SK-N-SH (cell line): Measurements from ENCODE around the gene C3orf22. TPM values are rescaled to one million over a fixed set of nuclear protein-coding genes. Genes with fewer than 3 reads are reported as not detected.

Experiments used
- CTCF ChIA-PET: fragments of 300-600, 350-600 bp; formaldehyde crosslinking; extraction: SDS; loops from one replicate; lab custom pipeline; 2021; lab: Yijun Ruan, JAX
- POLR2A ChIA-PET: fragments of 350-600 bp; sonication (Branson Sonifier 250); formaldehyde crosslinking; extraction: SDS; loops from one replicate; lab custom pipeline; 2020; ENCODE audit warnings: antibody characterized with exemption, inconsistent platforms; lab: Yijun Ruan, JAX
- DNase-seq: peaks from one replicate; pipeline ENCODE4 v3.0.0; 2012
- H2AFZ ChIP-seq: fragments of 200-600 bp; sonication (generic); 2 replicates; pipeline ENCODE4 v1.8.1; 2016; ENCODE audit warnings: antibody characterized with exemption, mild to moderate bottlenecking, low read depth
- H3F3A ChIP-seq: fragments of 200-600 bp; sonication (generic); replicated peaks from 2 replicates; pipeline ENCODE3; 2016; ENCODE audit warnings: antibody characterized with exemption, mild to moderate bottlenecking; ENCODE audit not compliant: insufficient read depth
- H3K27ac ChIP-seq, 2 experiments: fragments of 200-500 bp in 1 of 2; fragments of 200-600 bp in 1 of 2; sonication (Bioruptor generic) in 1 of 2; sonication (generic), shearing (Covaris generic) in 1 of 2; 2 replicates each; pipeline versions ENCODE4 v1.5.1 to v1.6.1; 2014 to 2016; ENCODE audit warnings: low read depth in 2 of 2, inconsistent platforms in 1 of 2, low read length in 1 of 2, mild to moderate bottlenecking in 1 of 2, mixed read lengths in 1 of 2
- H3K27me3 ChIP-seq: fragments of 200-600 bp; sonication (generic), shearing (Covaris generic); 2 replicates; pipeline ENCODE4 v1.6.1; 2016; ENCODE audit warnings: mixed run types; ENCODE audit not compliant: insufficient read depth
- H3K36me3 ChIP-seq, 2 experiments: fragments of 200-500 bp in 1 of 2; fragments of 200-600 bp in 1 of 2; sonication (Bioruptor generic) in 1 of 2; sonication (generic) in 1 of 2; replicated peaks in 1 of 2; 2 replicates each; pipeline versions ENCODE3 to v1.5.1; 2014 to 2016; ENCODE audit warnings: low read length in 1 of 2, mild to moderate bottlenecking in 1 of 2; ENCODE audit not compliant: insufficient read depth in 2 of 2, control insufficient read depth in 1 of 2
- H3K4me1 ChIP-seq, 2 experiments: fragments of 200-500 bp in 1 of 2; fragments of 200-600 bp in 1 of 2; sonication (Bioruptor generic) in 1 of 2; sonication (generic), shearing (Covaris generic) in 1 of 2; 2 replicates each; pipeline versions ENCODE4 v1.5.1 to v1.6.1; 2014 to 2016; ENCODE audit warnings: low read depth in 1 of 2, low read length in 1 of 2, mixed run types in 1 of 2; ENCODE audit not compliant: insufficient read depth in 2 of 2, control insufficient read depth in 1 of 2
- H3K4me2 ChIP-seq: fragments of 200-600 bp; sonication (generic), shearing (Covaris generic); 2 replicates; pipeline ENCODE4 v1.6.1; 2017; ENCODE audit warnings: mixed run types
- H3K4me3 ChIP-seq, 2 experiments: fragments of 200-500 bp in 1 of 2; fragments of 200-600 bp in 1 of 2; sonication (Bioruptor generic) in 1 of 2; sonication (generic), shearing (Covaris generic) in 1 of 2; 2 replicates each; pipeline versions ENCODE4 v1.5.1 to v1.8.1; 2014 to 2016; ENCODE audit warnings: low read depth in 2 of 2, inconsistent platforms in 1 of 2, low read length in 1 of 2, mild to moderate bottlenecking in 1 of 2, mixed read lengths in 1 of 2, moderate library complexity in 1 of 2
- H3K79me2 ChIP-seq: fragments of 200-600 bp; sonication (generic); 2 replicates; pipeline ENCODE4 v1.8.1; 2017; ENCODE audit warnings: mild to moderate bottlenecking; ENCODE audit not compliant: insufficient read depth
- H3K9ac ChIP-seq: fragments of 200-600 bp; sonication (generic); 2 replicates; pipeline ENCODE4 v1.6.1; 2017; ENCODE audit warnings: mixed run types
- H3K9me2 ChIP-seq: fragments of 200-600 bp; sonication (generic); 2 replicates; pipeline ENCODE4 v1.6.1; 2017; ENCODE audit warnings: mixed run types
- H3K9me3 ChIP-seq: fragments of 200-600 bp; sonication (generic); 2 replicates; pipeline ENCODE4 v1.6.1; 2017; ENCODE audit warnings: mixed run types, mild to moderate bottlenecking, moderate library complexity
- H4K20me1 ChIP-seq: fragments of 200-600 bp; sonication (generic); 2 replicates; pipeline ENCODE4 v1.6.1; 2017; ENCODE audit warnings: mild to moderate bottlenecking, mixed run types; ENCODE audit not compliant: insufficient read depth
- CHD2 ChIP-seq: fragments of 150-350 bp; IDR thresholded peaks from 2 replicates; pipeline ENCODE4 v1.6.1; 2018; ENCODE audit warnings: low read length; ENCODE audit not compliant: partially characterized antibody
- ELF1 ChIP-seq: IDR thresholded peaks from 2 replicates; pipeline ENCODE4 v1.4.0; 2012
- EZH2phosphoT487 ChIP-seq: fragments of 200-600 bp; sonication (generic); IDR thresholded peaks from 2 replicates; pipeline ENCODE4 v1.6.1; 2017; ENCODE audit warnings: low read depth, mixed run types, mild to moderate bottlenecking, antibody characterized with exemption, moderate library complexity, borderline replicate concordance
- FOSL2 ChIP-seq: IDR thresholded peaks from 2 replicates; pipeline ENCODE4 v1.4.0; 2012; ENCODE audit warnings: low read depth, mild to moderate bottlenecking, moderate library complexity, borderline replicate concordance
- GABPA ChIP-seq: IDR thresholded peaks from 2 replicates; pipeline ENCODE4 v1.4.0; 2012; ENCODE audit warnings: low read depth, mild to moderate bottlenecking
- GATA2 ChIP-seq: sonication (generic); formaldehyde crosslinking; IDR thresholded peaks from 2 replicates; pipeline ENCODE4 v1.5.0; 2020; ENCODE audit warnings: mild to moderate bottlenecking, missing genetic modification reagents
- MAX ChIP-seq: IDR thresholded peaks from 2 replicates; pipeline ENCODE4 v1.4.0; 2012; ENCODE audit warnings: low read depth
- MXI1 ChIP-seq: IDR thresholded peaks from 2 replicates; pipeline ENCODE4 v1.6.1; 2012; ENCODE audit warnings: mild to moderate bottlenecking, low read depth, low read length, improper control_type of control experiment
- NFIC ChIP-seq: IDR thresholded peaks from 2 replicates; pipeline ENCODE4 v1.4.0; 2012; ENCODE audit warnings: borderline replicate concordance
- NRF1 ChIP-seq: IDR thresholded peaks from 2 replicates; pipeline ENCODE4 v1.6.1; 2012; ENCODE audit warnings: low read depth, mild to moderate bottlenecking, low read length
- RCOR1 ChIP-seq: fragments of 150-350 bp; IDR thresholded peaks from 2 replicates; pipeline ENCODE4 v1.6.1; 2017; ENCODE audit warnings: antibody characterized with exemption, low read length
- RFX5 ChIP-seq: IDR thresholded peaks from 2 replicates; pipeline ENCODE4 v1.6.1; 2012; ENCODE audit warnings: mild to moderate bottlenecking, improper control_type of control experiment, low read length
- TAF1 ChIP-seq: IDR thresholded peaks from 2 replicates; pipeline ENCODE4 v1.6.1; 2012; ENCODE audit warnings: low read depth, mild to moderate bottlenecking, low read length, moderate library complexity, borderline replicate concordance
- TCF12 ChIP-seq: IDR thresholded peaks from 2 replicates; pipeline ENCODE4 v1.4.0; 2012
- USF1 ChIP-seq: IDR thresholded peaks from 2 replicates; pipeline ENCODE4 v1.4.0; 2012; ENCODE audit warnings: low read depth, borderline replicate concordance
- USF2 ChIP-seq: fragments of 150-350 bp; IDR thresholded peaks from 2 replicates; pipeline ENCODE4 v1.6.1; 2017; ENCODE audit warnings: antibody characterized with exemption, low read length, low read depth, borderline replicate concordance
- YY1 ChIP-seq: IDR thresholded peaks from 2 replicates; pipeline ENCODE4 v1.4.0; 2012; ENCODE audit warnings: low read depth, mild to moderate bottlenecking
- WGBS: methylation state at CpG from one replicate; pipeline ENCODE4 v1.1.6; 2017; ENCODE audit warnings: low lambda C conversion rate; 5-methylcytosine and 5-hydroxymethylcytosine counted together
- polyA plus RNA-seq, 3 experiments: library from polyadenylated mRNA; depleted of rRNA; stranded (reverse); fragments of >200 nt; gene quantifications; 2 replicates each; pipeline ENCODE4 v1.2.3, GENCODE V29; 2012
- TF ChIP-seq, protein P1 (sequence below): fragments of 150-350 bp; IDR thresholded peaks from 2 replicates; pipeline ENCODE4 v1.6.1; 2016; ENCODE audit warnings: mild to moderate bottlenecking, low read depth, low read length

The C3orf22 gene
- polyA plus RNA-seq, 1 of the 3 experiments (the other 2 are of a cell fraction), result not detected

- no peaks in the 10 kb centered on the region for H3K36me3 ChIP-seq
- H3K9me2 ChIP-seq, result no peaks in the 10 kb centered on the region
- H3K27me3 ChIP-seq, result peaks cover 13% of the 10 kb centered on the region; the same call in 1 of the 2 replicates
- POLR2A ChIA-PET, result no interaction called here
- TF ChIP-seq ELF1, result no peak
- TF ChIP-seq GABPA, result no peak
- TF ChIP-seq, all 33 proteins: peak for 0
- Histone ChIP-seq H3K4me1 (peaks cover 5 to 6% of the 10 kb centered on the region in 2 experiments; a peak in 2 of 4 replicates), H3K27ac (no peak overlapping the region), H3F3A (peaks cover 8% of the 10 kb centered on the region), H4K20me1 (no peaks in the 10 kb centered on the region), H3K9ac (no peak overlapping the region), H3K79me2 (no peaks in the 10 kb centered on the region), H3K9me3 (no peaks in the 10 kb centered on the region), H3K4me2 (no peak overlapping the region), H3K4me3 (no peak overlapping the region), H2AFZ (no peak overlapping the region)
- 38% methylated on average over 5 of the region's 5 CpGs for WGBS
- DNase-seq, result no peak
- CTCF ChIA-PET, result interaction anchor here (1.4 kb wide), 2 partner anchors 13 to 17 kb away, joined by 4 to 8 read pairs; no protein-coding TSS in a partner anchor
These were observed 19.8 kb downstream of the C3orf22 start for GRCh38 chr3:126538966-126539365.

DNA sequence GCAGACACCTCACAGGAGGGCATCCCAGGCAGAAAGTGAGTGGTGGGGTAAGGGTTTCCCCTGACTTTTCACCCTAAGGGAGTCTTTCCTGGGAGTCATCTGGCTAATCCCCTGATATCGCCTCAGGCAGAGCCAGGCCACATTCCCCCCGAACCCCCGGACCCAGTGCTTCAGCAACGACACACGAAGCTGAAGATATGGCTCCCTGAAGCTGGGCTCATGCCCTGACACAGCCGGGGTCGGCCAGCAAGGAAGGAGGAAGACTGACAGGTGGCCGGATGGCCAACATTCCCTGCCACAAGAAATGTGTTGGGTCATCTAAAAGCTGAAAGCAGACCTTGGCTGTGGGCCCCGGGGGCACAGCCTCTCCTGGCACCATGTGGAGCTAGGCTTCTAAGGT, 20.4 kb downstream of the C3orf22 start:
- WGBS, result 29% methylated on average over 4 of the region's 9 CpGs
- POLR2A ChIA-PET, result no interaction called here
- DNase-seq, result no peak

More for the DNA sequence above, 20.4 kb downstream of the C3orf22 start:
- H3K4me3 ChIP-seq, result no peak overlapping the region
- TF ChIP-seq RFX5 (no peak), EZH2phosphoT487 (no peak), TAF1 (no peak), USF2 (no peak), RCOR1 (no peak), NRF1 (no peak), MAX (no peak), USF1 (no peak), FOSL2 (no peak), GABPA (no peak), NFIC (no peak), CHD2 (no peak), MXI1 (no peak), YY1 (no peak), TCF12 (no peak), GATA2 (CRISPR knock-in tag) (no peak)
- TF ChIP-seq, protein P1, sequence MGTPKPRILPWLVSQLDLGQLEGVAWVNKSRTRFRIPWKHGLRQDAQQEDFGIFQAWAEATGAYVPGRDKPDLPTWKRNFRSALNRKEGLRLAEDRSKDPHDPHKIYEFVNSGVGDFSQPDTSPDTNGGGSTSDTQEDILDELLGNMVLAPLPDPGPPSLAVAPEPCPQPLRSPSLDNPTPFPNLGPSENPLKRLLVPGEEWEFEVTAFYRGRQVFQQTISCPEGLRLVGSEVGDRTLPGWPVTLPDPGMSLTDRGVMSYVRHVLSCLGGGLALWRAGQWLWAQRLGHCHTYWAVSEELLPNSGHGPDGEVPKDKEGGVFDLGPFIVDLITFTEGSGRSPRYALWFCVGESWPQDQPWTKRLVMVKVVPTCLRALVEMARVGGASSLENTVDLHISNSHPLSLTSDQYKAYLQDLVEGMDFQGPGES, result no peak
- peaks cover 5 to 6% of the 10 kb centered on the region in 2 experiments; a peak in 2 of 4 replicates for H3K4me1 ChIP-seq
- H3K36me3 ChIP-seq, result no peaks in the 10 kb centered on the region
- H3K9me3 ChIP-seq, result no peaks in the 10 kb centered on the region
- H4K20me1 ChIP-seq, result no peaks in the 10 kb centered on the region
- no peak overlapping the region for H3K27ac ChIP-seq
- no peak overlapping the region for H3K9ac ChIP-seq
- H3F3A ChIP-seq, result peaks cover 8% of the 10 kb centered on the region
- peaks cover 16% of the 10 kb centered on the region; the same call in 1 of the 2 replicates for H3K27me3 ChIP-seq
- H3K4me2 ChIP-seq, result no peak overlapping the region
- no peak overlapping the region for H2AFZ ChIP-seq
- H3K9me2 ChIP-seq, result no peaks in the 10 kb centered on the region
- CTCF ChIA-PET, result interaction anchor here (0.9 to 1.4 kb wide), 4 partner anchors 12 to 1010 kb away, joined by 3 to 8 read pairs (median 4); partner anchors contain the start of gene CHST13
- no peaks in the 10 kb centered on the region for H3K79me2 ChIP-seq
